T-helper 1 cell treated with Interleukin-12 subunit alpha and Interleukin-12 subunit beta and Interleukin-4 antibody, amounts not matched to agents 30 μg/mL and 1 μg/mL, for 36 hours (primary cell): Measurements from ENCODE around the gene LITAF.
A peak's percentile ranks its signal among the peaks of the same experiment; 100 is the strongest.
"Not testable (repeated sequence)": the region's sequence is repeated elsewhere in the genome, so short reads cannot be mapped to it uniquely, and the experiment has no call there.

Experiments
- H3K27ac Mint-ChIP-seq: one replicate; pipeline ENCODE4 v1.8.0; 2021; ENCODE audit warnings: mild to moderate bottlenecking, mixed read lengths
- H3K27me3 Mint-ChIP-seq: one replicate; pipeline ENCODE4 v1.8.0; 2021; ENCODE audit warnings: low read depth, mixed read lengths
- H3K36me3 Mint-ChIP-seq: one replicate; pipeline ENCODE4 v1.8.0; 2021; ENCODE audit warnings: low read depth, mixed read lengths
- H3K4me1 Mint-ChIP-seq: one replicate; pipeline ENCODE4 v1.8.0; 2021; ENCODE audit warnings: low read depth, mixed read lengths
- H3K4me3 Mint-ChIP-seq: one replicate; pipeline ENCODE4 v1.8.0; 2021; ENCODE audit warnings: mild to moderate bottlenecking, moderate library complexity, mixed read lengths
- H3K9me3 Mint-ChIP-seq: one replicate; pipeline ENCODE4 v1.8.0; 2021; ENCODE audit warnings: mixed read lengths

The LITAF gene

DNA sequence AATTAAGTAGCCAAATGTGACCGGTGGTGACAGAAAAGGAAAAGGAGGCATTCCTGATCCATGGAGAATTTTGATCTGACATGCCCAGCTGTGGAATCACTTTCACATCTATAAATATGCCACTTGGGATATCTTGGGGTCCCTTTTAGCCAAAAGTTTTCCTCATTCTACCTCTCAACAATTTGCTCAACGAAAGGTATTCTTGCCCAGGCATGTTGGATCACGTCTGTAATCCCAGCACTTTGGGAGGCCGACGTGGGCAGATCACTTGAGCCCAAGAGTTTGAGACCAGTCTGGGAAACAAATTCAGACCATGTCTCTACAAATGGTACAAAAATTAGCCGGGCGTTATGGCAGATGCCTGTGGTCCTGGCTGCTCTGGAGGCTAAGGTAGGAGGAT, 24.3 kb downstream of the LITAF start:
- Mint-ChIP-seq H3K27ac (peak overlapping the region; percentile 43), H3K4me3 (no peak overlapping the region), H3K9me3 (no peaks in the 10 kb centered on the region), H3K27me3 (no peaks in the 10 kb centered on the region), H3K36me3 (peaks cover 26% of the 10 kb centered on the region), H3K4me1 (peaks cover 57% of the 10 kb centered on the region)

DNA sequence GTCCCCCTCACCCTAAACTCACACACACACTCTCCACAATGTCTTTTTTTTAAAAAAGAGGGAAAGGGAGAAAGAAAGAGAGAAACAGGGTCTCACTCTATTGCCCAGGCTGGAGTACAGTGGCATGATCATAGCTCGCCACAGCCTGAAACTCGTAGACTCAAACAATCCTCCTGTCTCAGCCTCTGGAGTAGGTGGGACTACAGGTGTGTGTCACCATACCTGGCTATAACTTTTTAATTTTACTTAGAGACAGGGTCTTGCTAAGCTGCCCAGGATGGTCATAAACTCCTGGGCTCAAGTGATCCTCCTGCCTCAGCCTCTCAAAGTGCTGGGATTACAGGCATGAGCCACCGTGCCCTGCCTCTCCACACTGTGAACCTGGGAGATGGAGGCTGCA, 24.9 kb downstream of the LITAF start:
- peak overlapping the region; percentile 94 for H3K27ac Mint-ChIP-seq
- peak overlapping the region; percentile 84 for H3K4me3 Mint-ChIP-seq
- peaks cover 60% of the 10 kb centered on the region for H3K4me1 Mint-ChIP-seq
- H3K27me3 Mint-ChIP-seq = no peaks in the 10 kb centered on the region
- peaks cover 2% of the 10 kb centered on the region for H3K9me3 Mint-ChIP-seq
- peaks cover 28% of the 10 kb centered on the region for H3K36me3 Mint-ChIP-seq

DNA sequence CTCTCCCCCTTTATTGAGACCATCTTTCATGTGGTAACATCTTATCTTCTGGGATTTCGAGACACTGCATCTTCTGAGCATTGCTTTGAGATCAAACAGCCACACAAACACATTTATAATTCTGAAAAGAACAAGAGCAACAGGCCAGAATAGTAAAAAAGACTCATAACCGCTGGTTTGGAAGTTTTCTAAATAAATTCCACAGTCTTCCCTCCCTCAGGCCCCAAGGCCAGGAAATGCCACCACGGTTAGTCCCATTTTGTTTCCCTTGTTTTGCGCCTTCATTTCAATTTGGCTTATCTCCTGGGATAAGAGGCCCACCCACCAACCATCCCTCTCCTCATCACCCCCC, 25.3 kb downstream of the LITAF start:
- H3K9me3 Mint-ChIP-seq = peaks cover 6% of the 10 kb centered on the region
- peaks cover 28% of the 10 kb centered on the region for H3K36me3 Mint-ChIP-seq
- no peaks in the 10 kb centered on the region for H3K27me3 Mint-ChIP-seq
- peak overlapping the region; percentile 84 for H3K4me3 Mint-ChIP-seq
- H3K4me1 Mint-ChIP-seq = peaks cover 61% of the 10 kb centered on the region
- H3K27ac Mint-ChIP-seq = peak overlapping the region; percentile 94

GRCh38 chr16:11560701-11561453, 25.8 kb downstream of the LITAF start:
- H3K4me3 Mint-ChIP-seq = peak overlapping the region; percentile 84
- no peaks in the 10 kb centered on the region for H3K27me3 Mint-ChIP-seq

GRCh38 chr16:11558308-11558823, 28.4 kb downstream of the LITAF start:
- peak overlapping the region; percentile 77 for H3K27ac Mint-ChIP-seq

More at GRCh38 chr16:11560701-11561453, 25.8 kb downstream of the LITAF start:
- Mint-ChIP-seq H3K36me3 (peaks cover 28% of the 10 kb centered on the region), H3K4me1 (peaks cover 61% of the 10 kb centered on the region), H3K9me3 (peaks cover 11% of the 10 kb centered on the region), H3K27ac (peak overlapping the region; percentile 94)

DNA sequence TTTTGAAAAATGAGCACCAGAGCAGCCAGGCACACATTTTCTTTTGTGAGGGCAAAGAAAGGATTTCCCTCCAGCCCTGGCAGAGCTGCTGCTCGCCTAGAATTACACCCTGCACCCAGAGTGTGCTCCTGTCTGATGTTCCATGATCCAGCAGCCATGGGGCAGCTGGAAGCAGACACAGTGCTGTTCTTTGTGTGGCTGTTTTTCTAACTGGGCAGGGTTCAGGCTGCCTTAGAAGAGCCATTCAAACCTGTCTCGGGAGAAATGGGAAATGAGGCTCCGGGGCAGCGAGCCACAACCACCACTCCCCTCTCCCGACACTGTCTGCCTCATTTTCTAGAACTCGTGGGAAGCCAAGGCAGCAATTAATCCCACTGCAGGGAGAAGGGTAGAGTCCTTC, 28.9 kb downstream of the LITAF start:
- Mint-ChIP-seq H3K4me3 (peak overlapping the region; percentile 17), H3K27ac (peak overlapping the region; percentile 62), H3K27me3 (no peaks in the 10 kb centered on the region), H3K9me3 (peaks cover 11% of the 10 kb centered on the region), H3K4me1 (peaks cover 46% of the 10 kb centered on the region), H3K36me3 (peaks cover 43% of the 10 kb centered on the region)

More at GRCh38 chr16:11558308-11558823, 28.4 kb downstream of the LITAF start:
- H3K27me3 Mint-ChIP-seq = not testable (repeated sequence)
- H3K36me3 Mint-ChIP-seq = peaks cover 41% of the 10 kb centered on the region
- peak overlapping the region; percentile 72 for H3K4me3 Mint-ChIP-seq
- peaks cover 11% of the 10 kb centered on the region for H3K9me3 Mint-ChIP-seq
- peaks cover 48% of the 10 kb centered on the region for H3K4me1 Mint-ChIP-seq

DNA sequence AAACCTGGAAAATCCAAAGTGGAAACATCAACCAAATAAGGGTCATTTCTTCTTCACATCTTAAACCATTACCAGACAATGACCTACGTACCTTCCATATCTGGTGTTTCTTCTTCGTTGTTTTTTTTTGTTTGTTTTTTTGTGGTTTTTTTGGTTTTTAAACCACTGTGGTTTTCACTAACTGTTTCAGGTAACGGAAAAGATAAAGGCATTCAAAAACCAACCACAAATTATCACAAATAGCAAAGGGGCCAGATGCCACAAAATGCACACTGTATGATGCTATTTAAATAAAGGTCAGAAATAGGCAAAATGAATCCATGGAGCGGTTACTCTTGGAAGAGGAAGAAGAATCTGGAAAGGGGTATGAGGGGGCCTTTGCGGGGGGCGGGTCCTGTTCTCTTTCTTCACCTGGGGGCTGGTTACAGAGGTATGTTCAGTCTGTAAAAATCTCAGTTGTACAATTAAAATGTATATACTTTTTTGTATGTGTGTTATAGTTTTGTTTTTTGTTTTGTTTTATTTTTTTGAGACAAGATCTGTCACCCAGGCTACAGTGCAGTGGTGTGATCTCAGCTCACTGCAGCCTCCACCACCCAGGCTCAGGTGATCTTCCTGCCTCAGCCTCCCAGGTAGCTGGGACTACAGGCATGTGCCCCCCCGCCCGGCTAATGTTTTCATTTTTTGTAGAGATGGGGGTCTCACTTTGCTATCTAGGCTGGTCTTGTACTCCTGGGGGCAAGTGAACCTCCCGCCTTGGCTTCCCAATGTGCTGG, 29.6 kb downstream of the LITAF start:
- H3K9me3 Mint-ChIP-seq = peaks cover 11% of the 10 kb centered on the region
- no peaks in the 10 kb centered on the region for H3K27me3 Mint-ChIP-seq
- H3K36me3 Mint-ChIP-seq = peaks cover 48% of the 10 kb centered on the region
- peaks cover 46% of the 10 kb centered on the region for H3K4me1 Mint-ChIP-seq
- peak overlapping the region; percentile 66 for H3K4me3 Mint-ChIP-seq
- H3K27ac Mint-ChIP-seq = peak overlapping the region; percentile 85

DNA sequence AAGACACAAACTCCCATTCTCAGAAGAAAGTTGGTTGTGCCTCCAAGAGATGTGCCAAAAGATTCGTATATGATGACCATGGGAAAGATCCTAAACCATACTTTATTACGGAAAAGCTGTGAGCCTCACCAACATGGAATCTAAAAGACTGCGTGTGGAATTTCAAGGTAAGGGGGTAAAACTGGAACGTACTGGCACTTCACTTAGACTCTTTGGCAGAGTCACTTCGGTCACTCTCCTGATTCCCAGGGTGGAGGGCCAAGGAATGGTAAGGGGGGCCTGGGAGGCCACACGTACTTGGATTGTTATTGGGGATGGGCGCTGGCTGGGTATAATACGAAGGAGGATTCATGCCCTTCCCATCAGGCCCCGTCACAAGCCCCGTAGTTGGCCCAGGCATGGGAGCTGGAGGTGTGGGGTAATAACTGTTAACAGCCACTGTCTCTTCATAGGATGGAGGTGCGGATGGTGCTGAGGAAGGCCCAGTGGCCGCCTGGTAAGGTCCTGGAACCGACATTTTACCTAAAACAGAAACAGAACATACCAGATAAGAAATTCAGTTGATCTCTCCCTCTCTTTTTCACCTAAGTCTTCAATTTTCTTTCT, 30.4 kb downstream of the LITAF start:
- H3K36me3 Mint-ChIP-seq = peaks cover 45% of the 10 kb centered on the region
- H3K4me1 Mint-ChIP-seq = peaks cover 41% of the 10 kb centered on the region
- H3K4me3 Mint-ChIP-seq = peak overlapping the region; percentile 66
- H3K9me3 Mint-ChIP-seq = peaks cover 11% of the 10 kb centered on the region
- no peaks in the 10 kb centered on the region for H3K27me3 Mint-ChIP-seq
- H3K27ac Mint-ChIP-seq = peak overlapping the region; percentile 85

GRCh38 chr16:11554053-11554452, 32.7 kb downstream of the LITAF start:
- Mint-ChIP-seq H3K4me3 (no peak overlapping the region), H3K27me3 (no peaks in the 10 kb centered on the region), H3K27ac (no peak overlapping the region), H3K36me3 (peaks cover 66% of the 10 kb centered on the region), H3K9me3 (peaks cover 24% of the 10 kb centered on the region), H3K4me1 (peaks cover 32% of the 10 kb centered on the region)

GRCh38 chr16:11553371-11553770, 33.3 kb downstream of the LITAF start:
- Mint-ChIP-seq H3K27ac (no peak overlapping the region), H3K4me1 (peaks cover 27% of the 10 kb centered on the region), H3K4me3 (no peak overlapping the region), H3K9me3 (peaks cover 26% of the 10 kb centered on the region), H3K36me3 (peaks cover 67% of the 10 kb centered on the region), H3K27me3 (no peaks in the 10 kb centered on the region)

DNA sequence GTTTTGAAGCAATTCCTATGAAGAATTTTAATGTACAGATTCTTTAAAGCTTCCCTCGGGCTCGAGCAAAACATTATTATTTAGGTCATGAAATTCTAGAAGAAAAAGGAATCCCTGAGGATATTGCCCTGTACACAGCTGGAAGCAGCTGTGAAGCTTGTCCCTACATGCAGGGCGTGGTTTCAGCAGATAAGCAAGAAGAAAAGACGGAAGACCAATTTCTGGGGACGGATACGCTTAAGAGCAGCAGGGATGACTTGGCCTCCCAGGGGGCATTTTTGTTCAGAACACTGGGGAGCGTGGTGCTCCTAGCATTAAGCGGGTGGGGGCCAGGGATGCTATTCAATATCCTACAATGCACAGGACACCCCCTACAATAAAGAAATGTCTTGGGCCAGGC, 34.3 kb downstream of the LITAF start:
- Mint-ChIP-seq H3K27ac (no peak overlapping the region), H3K4me3 (no peak overlapping the region), H3K9me3 (peaks cover 26% of the 10 kb centered on the region), H3K27me3 (no peaks in the 10 kb centered on the region), H3K4me1 (peaks cover 21% of the 10 kb centered on the region), H3K36me3 (peaks cover 77% of the 10 kb centered on the region)

- H3K9me3 Mint-ChIP-seq = peaks cover 23% of the 10 kb centered on the region
- H3K4me3 Mint-ChIP-seq = no peak overlapping the region
- peaks cover 18% of the 10 kb centered on the region for H3K4me1 Mint-ChIP-seq
- no peaks in the 10 kb centered on the region for H3K27me3 Mint-ChIP-seq
- H3K36me3 Mint-ChIP-seq = peaks cover 80% of the 10 kb centered on the region
- H3K27ac Mint-ChIP-seq = no peak overlapping the region
These were observed 34.9 kb downstream of the LITAF start for GRCh38 chr16:11551842-11552241.

DNA sequence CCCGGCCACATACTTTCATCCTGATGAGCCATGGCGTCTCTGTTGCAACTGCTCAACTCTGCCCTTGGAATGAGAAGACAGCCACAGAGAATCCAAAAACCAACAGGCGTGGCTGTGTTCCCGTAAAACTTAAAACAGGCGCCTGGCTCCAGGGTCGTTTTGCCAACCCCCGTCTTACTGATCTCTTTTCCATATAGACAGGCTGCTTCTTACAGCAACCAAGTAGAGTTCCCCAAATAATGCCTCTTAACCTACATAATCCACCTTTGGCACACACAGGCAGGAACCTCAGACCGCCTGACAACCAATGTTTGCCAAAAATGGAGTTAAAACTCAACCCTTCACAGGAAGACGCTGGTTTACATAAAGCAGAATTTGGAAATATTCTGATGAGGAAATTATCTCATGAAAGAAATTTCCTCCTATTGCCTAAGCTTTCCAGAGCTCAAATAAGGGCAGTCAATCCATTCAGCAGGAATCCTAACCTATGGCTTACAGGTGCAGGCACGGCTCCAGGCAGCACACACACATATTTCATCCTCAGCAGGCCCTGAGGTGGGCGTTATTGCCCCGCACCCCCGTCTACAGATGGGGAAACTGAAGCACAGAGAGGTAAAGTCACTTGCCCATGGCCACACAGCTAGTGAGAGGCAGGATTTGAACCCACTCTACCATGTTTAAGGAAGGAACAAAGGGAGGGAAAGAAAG, 35.8 kb downstream of the LITAF start:
- no peaks in the 10 kb centered on the region for H3K27me3 Mint-ChIP-seq
- no peak overlapping the region for H3K4me3 Mint-ChIP-seq
- peaks cover 9% of the 10 kb centered on the region for H3K4me1 Mint-ChIP-seq
- H3K9me3 Mint-ChIP-seq = peaks cover 15% of the 10 kb centered on the region
- H3K36me3 Mint-ChIP-seq = peaks cover 73% of the 10 kb centered on the region
- H3K27ac Mint-ChIP-seq = no peak overlapping the region
